Hepatocyte (in vitro differentiated cells): ENCODE results near the gene CA7.

Source experiments
- EZH2phosphoT487 ChIP-seq: fragments of 200-600 bp; sonication (generic); IDR thresholded peaks from one replicate; pipeline ENCODE4 v1.6.1; 2018; ENCODE audit warnings: antibody characterized with exemption, mild to moderate bottlenecking, low read depth, moderate library complexity; ENCODE audit not compliant: unreplicated experiment, severe bottlenecking
- TF ChIP-seq, protein P1 (sequence below): fragments of 200-600 bp; sonication (generic); IDR thresholded peaks from 2 replicates; pipeline ENCODE4 v1.5.1; 2016; ENCODE audit warnings: antibody characterized with exemption, mild to moderate bottlenecking; ENCODE audit not compliant: poor library complexity

DNA sequence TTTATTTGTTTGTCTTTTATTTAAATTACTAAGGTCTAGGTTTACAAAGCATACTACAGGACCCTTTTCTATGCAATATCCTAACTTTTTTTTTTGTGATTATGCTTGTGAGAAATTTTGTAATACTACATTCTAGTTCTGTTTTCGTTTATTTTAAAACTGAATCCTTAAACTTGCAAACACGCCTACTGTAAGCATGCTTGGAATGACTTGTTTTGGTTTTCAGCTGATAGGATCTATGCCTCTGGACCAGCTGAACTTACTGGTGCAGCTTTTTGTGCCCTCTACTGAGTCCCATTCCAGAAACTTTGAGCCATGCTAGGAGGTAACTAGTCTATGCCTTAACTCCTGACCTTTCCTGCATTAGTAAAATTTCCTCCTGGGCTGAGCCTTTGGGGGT is 42.1 kb downstream of the CA7 start:
- TF ChIP-seq EZH2phosphoT487: no peak
- TF ChIP-seq, protein P1, sequence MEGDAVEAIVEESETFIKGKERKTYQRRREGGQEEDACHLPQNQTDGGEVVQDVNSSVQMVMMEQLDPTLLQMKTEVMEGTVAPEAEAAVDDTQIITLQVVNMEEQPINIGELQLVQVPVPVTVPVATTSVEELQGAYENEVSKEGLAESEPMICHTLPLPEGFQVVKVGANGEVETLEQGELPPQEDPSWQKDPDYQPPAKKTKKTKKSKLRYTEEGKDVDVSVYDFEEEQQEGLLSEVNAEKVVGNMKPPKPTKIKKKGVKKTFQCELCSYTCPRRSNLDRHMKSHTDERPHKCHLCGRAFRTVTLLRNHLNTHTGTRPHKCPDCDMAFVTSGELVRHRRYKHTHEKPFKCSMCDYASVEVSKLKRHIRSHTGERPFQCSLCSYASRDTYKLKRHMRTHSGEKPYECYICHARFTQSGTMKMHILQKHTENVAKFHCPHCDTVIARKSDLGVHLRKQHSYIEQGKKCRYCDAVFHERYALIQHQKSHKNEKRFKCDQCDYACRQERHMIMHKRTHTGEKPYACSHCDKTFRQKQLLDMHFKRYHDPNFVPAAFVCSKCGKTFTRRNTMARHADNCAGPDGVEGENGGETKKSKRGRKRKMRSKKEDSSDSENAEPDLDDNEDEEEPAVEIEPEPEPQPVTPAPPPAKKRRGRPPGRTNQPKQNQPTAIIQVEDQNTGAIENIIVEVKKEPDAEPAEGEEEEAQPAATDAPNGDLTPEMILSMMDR: no peak
